Measurements from ENCODE around the gene AP2A1.
A peak's percentile ranks its signal among the peaks of the same experiment; 100 is the strongest.
"Not testable (repeated sequence)": the region's sequence is repeated elsewhere in the genome, so short reads cannot be mapped to it uniquely, and the experiment has no call there.

AP2A1 gene

DNA sequence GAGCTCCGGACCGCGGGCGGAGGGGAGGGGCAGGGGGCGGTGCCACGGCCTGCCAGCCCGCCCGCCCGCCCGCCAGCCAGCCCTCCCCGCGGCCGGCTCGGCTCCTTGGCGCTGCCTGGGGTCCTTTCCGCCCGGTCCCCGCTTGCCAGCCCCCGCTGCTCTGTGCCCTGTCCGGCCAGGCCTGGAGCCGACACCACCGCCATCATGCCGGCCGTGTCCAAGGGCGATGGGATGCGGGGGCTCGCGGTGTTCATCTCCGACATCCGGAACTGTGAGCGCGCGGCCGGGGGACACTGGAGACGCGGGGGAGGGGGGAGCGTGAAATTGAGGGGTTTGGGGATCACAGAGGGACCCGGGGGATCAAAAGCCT is at the start of gene AP2A1:
AP2A1 (plus strand) TSS at position 72 of the 370 bp plus-strand sequence; CDS start at position 205, 133 bp downstream.
- no peak for DNase-seq (ENCODE audit: low read depth)

DNA sequence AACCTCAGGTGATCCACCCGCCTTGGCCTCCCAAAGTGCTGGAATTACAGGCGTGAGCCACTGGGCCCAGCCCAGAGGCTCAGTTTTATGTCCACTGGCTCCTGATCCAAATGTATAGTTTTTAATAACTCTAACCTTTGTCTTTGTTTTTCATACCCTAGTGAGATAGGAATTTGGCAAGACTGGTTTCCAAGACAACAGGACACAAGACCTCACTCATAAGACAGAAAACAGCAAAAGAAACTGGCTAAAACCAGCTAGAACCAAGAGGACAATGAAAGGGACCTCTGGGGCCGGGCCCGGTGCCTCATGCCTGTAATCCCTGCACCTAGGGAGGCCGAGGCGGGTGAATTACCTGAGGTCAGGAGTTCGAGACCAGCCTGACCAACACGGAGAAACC is 48.3 kb upstream of the AP2A1 start:
- DNase-seq (ENCODE audit: low read depth), result no peak

DNA sequence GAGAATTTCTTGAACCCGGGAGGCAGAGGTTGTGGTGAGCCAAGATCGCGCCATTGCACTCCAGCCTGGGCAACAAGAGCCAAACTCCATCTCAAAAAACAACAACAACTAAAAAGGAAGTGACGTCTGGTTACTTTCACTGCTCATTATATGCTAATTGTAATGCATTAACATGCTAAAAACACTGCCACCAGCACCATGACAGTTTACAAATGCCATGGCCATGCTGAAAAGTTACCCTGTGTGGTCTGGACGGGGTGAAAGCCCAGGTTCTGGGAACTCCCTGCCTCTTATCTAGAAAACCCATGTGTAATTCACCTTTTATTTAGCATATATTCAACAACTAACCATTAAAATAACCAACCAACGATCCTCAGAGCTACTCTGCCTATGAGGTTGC is 47.8 kb upstream of the AP2A1 start:
- no peak for DNase-seq (ENCODE audit: low read depth)

DNA sequence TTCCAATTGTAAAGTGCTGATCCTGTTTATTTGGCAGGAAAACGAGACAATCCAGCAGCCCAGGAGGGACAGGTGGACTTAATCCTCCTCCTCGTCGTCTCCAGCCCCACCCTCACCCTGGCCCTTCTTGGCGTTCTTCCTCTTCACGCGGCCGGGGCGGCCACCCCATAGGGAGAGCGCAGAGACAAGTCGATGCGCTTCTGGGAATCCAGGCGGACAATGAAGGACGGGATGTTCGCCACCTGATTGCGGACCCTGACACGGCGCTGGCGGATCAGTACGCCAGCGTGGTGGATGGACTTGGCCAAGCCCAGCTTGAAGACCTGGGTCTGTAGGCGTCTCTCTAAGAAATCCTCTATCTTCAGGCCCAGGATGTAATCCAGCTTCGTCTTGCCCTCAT is 47.4 kb upstream of the AP2A1 start:
- DNase-seq (ENCODE audit: low read depth), result not testable (repeated sequence)

DNA sequence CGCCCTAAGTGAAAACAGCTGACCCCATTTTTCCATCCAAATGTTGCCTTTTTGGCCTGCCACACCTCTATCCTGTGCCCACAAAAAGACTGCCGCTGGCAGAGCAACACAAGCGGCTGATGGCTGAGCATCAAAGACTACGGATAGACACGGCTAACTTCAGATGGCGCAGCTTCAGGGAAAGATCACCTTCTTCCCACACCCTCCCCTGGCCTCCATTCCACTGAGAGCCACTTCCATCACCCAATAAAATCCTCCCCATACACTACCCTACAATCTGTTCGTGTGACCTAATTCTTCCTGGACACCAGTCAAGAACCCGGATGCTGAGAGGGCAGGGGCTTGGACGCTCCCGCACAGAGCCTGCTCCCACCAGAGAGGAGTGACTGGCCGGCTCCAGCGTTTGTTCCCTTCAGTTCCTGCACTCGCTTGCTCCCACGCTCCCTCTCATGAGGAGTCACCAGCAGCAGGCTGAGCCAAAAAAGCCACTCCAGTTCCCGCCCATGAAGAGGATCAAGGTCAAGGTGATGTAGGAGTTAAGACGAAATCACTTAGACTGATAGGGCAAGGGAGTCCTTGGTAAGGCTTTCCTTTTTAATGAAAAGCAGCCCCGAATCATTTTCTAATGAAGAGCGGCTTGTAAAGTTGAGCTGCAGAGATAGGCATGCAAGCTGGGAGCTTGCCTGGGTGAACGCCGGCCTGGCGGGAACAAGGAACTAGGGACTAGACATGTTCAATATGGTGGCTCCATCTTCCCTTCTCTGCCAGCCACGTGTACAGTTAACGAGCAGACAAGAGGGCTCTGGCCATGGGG is 39.4 kb upstream of the AP2A1 start:
- DNase-seq (ENCODE audit: low read depth), result peak; percentile 16

DNA sequence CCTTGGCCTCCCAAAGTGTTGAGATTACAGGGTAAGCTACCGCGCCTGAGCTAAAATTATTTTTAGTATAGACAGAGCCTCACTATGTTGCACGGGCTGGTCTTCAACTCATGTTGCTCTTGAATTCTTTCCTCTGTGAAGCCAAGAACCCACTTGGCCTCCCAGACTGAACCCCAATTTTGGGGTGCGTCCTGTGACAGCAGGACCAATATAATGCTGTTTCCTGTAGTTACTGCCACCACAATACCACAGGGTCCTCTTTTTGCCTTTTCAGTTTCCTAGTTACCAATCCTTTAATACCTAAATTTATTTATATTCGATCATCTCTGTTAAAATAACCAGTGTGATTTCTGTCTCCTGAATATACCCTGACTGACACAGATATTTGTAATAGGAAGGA is 36.6 kb upstream of the AP2A1 start:
- DNase-seq (ENCODE audit: low read depth), result no peak

DNA sequence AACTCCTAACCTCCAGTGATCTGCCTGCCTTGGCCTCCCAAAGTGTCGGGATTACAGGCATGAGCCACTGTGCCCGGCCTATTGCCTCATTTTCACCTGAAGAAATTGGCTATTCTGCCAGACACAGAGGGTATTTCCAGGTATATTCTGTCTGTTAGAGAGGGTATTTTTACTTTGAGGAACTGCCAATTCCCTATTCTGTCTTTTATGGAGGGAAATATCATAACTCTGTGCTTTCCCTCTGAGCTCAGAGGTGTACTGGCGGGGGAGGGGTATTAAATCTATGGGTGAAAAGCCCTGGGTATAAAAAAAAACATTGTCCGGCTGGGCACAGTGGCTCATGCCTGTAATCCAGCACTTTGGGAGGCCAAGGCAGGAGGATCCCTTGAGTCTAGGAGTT is 28.5 kb upstream of the AP2A1 start:
- no peak for DNase-seq (ENCODE audit: low read depth)

DNA sequence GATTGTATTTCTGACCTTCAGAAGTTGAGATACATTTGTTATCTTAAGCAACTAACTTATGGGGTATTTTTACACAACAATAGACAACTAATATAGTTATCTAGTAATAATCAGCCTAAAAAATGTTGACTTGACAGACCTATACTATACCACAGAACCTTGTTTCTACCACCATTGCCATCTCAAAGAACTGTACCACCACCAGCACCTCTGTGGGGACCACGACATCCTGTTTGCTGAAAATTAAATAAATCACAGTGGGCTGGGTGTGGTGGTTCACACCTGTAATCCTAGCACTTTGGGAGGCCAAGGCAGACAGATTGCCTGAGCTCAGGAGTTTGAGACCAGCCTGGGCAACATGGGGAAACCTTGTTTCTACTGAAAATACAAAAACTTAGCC is 27.7 kb upstream of the AP2A1 start:
- DNase-seq (ENCODE audit: low read depth), result no peak

DNA sequence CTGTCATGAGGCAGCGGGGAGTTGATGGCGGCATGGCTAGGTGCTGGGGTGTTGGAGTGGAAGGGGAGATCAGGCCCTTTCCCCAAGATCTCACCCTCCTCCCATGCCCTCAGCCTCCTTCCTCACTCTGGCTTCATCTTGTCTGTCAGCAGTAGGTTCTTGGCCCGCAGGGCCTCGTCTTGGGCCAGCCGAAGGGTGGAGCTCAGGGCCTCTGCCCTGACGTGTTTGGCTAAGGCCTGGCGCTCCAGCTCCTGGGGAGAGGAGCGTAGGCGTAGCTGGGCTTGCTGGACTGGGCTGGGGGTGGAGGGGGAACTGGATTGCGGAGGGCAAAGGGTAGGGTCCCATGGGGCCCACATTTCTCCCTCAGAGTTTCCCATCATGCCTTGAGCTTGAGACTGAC is 26.9 kb upstream of the AP2A1 start:
- no peak for DNase-seq (ENCODE audit: low read depth)

DNA sequence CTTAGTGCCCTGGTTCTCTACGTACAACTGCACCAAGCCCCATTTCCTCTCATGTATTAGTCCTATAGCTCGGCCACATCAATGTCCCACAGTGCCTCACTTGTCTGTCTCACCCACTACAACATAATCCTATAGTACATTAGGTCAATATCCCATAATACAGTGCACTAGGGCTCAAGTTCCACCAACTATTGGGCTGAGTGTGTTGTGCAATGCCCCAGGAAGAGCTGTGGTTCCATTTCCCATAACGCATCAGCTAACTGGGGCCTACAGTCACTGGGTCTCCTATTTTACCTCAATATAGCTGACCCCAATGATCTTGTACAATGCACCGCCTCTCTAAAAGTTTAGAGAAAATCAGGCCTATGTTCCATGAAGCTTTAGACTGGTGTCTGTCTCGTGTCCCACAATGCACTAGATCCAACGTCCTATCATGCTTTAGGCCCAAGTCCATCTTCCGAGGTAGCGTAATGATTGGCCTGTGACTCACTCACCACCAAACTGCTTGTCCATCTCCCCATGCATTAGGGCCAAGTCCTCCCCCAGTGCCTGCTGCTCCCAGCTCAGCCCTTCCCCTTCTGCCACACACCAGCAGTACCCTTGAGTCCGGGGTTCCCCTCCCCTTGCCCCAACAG is 25.5 kb upstream of the AP2A1 start:
- no peak for DNase-seq (ENCODE audit: low read depth)

DNA sequence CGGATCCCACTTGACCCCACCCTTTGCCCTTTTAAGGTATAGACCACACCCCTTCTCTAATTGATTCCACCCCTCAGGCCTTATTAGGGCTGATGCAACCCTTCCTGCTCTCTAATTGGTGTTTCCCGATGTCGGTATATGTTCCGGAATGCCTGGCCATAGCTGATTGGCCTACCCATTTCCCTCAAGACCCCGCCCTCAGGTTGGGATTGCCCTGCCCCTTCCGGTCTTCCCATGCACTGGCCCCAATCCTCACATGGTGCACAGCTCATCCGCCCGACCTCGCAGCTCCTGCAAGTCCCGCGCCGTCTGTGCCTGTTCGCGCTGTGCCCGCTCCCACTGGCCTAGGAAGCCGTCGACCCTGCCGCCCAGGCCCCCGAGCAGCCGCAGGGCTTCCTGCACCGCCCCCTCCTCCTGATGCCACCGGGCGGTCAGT is 21.8 kb upstream of the AP2A1 start:
- no peak for DNase-seq (ENCODE audit: low read depth)

DNA sequence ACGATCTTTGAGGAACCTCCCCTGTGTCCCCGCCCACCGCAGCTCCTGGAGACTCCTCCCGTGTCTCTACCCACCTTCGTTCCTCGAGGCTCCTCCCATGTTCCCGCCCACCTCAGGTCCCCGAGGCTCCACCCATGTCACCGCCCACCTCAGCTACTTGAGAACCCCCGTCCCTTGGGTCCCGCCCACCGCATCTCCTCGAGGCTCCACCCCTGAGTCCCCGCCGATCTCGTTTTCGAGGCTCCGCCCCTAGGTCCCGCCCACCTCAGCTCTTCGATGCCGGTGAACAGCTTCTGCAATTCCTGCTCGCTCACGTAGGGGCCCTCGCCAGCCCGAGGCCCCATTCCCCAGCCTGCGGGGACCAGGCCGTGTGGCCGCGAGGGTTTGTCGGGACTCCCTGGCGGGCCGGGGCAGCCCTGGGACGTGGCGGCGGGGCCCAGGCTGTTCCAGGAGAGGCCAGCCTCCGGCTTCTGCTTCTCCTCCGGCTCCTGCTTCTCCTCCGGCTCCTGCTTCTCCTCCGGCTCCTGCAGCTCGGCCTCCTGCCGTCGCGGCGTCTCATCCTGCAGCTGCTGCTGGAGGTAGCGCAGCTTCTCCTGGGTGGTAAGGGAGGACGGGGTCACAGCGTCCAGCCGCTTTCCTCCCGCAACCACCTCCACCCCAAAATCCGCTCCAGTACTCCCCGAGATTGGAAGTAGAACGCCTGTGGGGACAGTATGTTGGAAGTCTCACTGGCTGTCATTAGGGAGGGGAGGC is 20.4 kb upstream of the AP2A1 start:
- no peak for DNase-seq (ENCODE audit: low read depth)

DNA sequence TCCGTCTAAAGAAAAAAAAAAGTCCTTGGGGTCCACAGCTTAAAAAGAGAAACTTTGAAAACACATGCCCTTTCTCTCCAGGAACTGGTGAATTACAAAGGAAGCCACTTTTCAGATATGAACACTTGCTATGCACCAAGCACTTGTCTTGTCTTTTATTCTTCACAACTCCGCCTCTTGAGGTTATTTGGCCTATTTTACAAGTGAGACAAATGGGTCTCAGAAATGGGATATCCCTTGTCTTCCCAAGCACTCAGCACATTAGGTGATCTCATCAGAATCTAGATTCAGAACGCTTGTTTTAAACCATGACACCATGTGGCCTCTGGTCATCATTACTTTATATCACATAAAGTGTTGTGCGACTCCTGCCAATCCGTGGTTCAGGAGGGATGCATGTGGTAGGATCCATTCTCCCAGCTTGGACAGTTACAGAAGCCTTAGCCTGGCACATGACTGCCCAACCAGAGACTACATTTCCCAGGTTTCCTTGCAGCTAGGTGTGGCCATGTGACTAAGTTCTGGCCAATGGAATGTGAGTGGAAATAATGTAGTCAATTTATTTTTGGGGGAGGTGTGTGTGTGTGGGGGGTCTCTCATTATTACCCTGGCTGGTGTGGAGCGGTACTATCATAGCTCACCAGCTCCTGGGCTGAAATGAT is 17.6 kb upstream of the AP2A1 start:
- DNase-seq (ENCODE audit: low read depth), result no peak

DNA sequence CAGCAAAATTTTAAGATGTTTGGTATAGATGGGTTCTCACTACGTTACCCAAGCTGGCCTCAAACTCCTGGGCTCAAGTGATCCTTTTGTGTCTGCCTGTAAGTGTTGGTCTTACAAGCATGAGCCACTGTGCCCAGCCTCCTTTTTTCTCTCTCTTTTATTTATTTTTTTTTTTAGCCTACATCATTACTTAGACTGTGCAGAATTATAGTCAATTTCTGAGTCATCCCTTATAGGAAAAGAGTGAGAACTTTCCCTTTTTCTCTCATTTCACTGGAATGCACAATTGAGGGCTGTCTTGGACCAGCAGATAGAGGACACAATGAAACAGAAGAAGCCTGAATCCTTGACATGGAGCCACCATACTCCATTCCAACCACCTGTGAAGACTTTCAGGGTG is 17.0 kb upstream of the AP2A1 start:
- no peak for DNase-seq (ENCODE audit: low read depth)

DNA sequence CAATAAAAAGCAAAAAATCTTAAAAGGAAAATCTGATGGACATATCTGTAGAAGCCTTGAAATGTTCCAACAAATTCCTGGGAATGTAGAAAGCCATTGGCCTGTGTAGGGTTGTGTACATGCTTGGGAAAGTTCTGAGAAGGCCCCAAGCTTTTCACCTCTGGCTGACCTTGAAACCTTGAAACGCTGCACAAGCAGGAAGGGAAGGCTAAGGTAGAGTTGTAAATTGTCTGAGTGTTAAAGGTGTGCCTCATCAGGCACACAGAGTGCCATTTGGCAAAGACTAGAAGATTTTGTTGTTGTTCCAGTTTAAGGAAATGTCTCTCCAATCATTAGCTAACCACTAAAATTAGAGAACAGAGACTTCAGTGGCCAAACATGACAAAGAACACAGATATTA is 14.1 kb upstream of the AP2A1 start:
- DNase-seq (ENCODE audit: low read depth), result no peak

DNA sequence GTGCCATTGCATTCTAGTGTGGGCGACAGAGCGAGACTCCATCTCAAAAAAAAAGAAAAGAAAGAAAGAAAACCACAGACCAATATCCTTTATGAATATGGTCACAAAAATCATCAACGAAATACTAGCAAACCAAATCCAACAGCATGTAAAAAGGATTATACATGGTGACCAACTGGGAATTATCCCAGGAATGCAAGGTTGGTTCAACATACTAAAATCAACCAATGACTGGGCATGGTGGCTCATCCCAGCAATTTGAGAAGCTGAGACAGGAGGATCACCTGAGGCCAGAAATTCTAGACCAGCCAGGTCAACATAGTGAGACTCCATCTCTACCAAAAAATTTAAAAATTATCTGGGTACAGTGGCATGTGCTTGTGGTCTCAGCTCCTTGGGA is 10.8 kb upstream of the AP2A1 start:
- no peak for DNase-seq (ENCODE audit: low read depth)

DNA sequence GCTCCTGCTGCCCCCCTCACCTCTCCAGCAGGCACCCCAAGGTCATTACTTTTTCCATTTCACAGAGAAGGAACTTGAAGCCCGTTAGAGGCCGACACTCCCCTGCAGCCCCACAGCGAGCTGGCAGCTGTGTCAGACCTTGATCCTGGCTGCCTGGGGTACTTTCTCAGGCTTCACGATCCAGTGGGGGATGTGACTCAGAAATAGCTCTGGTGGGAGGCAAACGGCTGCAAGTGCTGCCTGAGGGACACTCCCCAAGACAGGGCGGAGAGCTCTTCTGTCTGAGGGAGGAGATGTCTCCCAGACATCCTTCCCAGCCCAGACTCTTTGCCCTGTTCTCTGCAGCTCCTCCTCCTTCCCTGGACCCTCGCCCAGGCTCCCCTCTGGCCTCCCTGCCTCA is 8.5 kb upstream of the AP2A1 start:
- DNase-seq (ENCODE audit: low read depth), result no peak

DNA sequence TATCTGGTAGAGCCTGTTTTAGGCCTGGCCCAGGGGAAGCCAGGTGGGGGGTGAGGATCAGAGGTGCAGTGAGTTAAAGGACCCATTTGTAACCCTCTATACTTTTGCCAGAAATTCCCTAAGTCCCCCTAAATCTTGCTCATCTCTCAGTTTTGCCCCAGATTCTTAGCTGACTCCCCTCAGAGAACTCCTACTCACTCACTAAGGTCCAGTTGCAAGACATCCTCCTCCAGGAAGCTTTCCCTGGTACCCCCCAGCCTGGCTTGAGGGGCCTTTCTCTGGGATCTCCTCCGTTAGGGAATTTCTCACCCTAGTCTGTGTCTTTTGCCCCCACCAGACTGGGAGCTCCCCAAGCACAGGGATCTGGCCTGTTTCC is 5.6 kb upstream of the AP2A1 start:
- no peak for DNase-seq (ENCODE audit: low read depth)

DNA sequence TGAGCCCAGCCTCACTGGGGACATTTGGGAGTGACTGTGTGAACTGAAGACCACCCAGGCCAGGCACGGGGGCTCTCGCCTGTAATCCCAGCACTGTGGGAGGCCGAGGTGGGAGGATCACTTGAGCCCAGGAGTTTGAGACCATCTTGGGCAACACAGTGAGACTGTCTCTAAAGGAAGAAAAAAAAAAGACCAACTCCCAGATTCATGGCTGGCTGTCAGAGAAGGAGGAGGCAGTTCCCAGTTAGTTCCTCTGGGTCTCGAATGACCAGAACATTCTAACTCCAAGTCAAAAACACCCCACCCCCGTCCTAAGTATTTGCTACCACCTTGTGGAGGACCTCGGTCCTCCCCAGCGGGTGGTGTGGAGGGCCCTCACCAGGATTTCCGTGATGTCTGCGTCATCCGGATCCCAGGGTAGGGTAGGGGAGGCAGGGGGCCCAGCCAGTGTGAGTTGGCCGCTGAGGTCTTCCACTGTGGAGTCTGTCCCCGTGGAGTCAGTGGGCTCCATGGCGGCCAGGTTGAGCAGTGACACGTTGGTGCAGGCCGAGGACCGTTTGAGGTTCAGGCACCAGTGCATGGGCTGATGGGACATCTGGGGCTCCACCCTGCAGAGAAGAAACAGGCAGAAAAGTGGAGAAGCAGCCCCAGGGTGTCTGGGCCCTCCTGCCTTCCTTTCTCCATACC is 5.0 kb upstream of the AP2A1 start:
- no peak for DNase-seq (ENCODE audit: low read depth)

DNA sequence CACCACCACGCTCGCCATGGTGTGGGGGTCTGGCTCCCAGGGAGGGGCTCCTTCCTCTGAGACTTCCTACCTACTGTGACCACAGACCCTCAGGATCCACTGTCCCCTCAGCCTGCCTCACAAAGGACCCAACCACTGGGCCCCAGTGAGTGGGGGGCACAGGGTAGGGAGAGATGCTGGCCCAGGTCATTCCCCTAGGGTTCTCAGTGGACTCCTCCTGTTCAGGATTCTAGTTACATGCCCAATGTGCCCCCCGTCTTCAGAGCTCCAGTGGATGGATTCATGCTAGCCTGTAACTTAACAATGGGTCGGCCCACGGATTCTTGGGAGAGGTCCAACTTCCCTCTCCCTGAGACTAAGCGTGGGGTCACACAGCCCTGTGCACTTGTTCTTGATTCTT is 3.6 kb upstream of the AP2A1 start, which contains the start of gene TSKS:
TSKS (minus strand) TSS at position 77 of the 400 bp plus-strand sequence; CDS start at position 18, 59 bp downstream.
- no peak for DNase-seq (ENCODE audit: low read depth)

DNA sequence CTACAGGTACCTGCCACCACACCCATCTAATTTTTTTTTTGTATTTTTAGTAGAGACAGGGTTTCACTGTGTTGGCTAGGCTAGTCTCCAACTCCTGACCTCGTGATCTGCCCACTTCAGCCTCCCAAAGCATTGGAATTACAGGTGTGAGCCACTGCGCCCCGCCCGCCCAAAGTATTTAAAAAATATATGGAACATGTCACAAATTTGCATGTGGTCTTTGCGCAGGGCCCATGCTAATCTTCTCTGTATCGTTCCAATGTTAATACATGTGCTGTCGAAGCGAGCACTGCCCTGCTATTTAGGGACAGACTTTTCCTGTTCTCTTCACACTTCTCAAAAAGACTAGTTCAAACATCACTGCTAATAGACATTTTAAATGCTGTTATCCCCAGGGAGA is 2.5 kb upstream of the AP2A1 start:
- no peak for DNase-seq (ENCODE audit: low read depth)
